ENCODE results near the gene RBM14. TPM values are rescaled to one million over a fixed set of nuclear protein-coding genes. Genes with fewer than 3 reads are reported as not detected.
"Not testable (repeated sequence)": the region's sequence is repeated elsewhere in the genome, so short reads cannot be mapped to it uniquely, and the experiment has no call there.

The RBM14 gene
- total RNA-seq, 2 experiments from 2014 or later, result 239 to 250 TPM

DNA sequence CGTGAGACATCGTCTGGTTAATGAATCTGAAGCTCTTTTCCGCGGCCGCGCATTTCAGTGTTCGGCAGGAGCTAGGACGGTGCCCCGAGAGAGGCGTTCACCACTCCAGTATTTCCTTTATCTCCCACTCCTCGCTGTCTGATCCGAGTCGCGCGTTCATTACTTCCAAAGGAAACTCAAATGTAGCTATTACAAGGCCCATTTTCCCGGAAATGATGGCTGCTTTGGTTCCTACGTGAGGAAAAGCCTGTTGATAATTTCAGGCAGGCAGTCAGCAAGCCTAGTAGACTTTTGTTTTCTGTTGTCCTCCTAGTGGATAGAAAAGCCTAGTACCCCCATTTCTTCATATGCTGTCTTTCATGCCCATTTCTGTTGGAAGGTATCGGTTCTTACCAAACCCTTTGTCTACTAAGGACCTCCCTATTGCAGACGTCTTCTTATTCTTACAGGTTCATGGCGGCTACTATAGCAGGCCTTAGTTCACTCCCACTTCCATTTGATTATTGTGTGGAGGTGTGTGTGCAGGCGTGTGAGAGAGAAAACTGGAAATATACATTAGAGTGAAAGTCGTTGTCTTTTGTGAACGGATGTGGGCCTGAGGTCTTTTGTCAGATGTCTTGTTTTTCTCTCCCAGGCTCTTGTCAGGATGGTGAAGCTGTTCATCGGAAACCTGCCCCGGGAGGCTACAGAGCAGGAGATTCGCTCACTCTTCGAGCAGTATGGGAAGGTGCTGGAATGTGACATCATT lies 22.8 kb downstream of the RBM14 start:
- POLR2A ChIA-PET, result interaction anchor here (0.8 to 15.8 kb wide), 22 partner anchors 8 to 638 kb away, joined by 3 to 511 read pairs (median 7); partner anchors contain the start of genes ACTN3, CCDC87, CCS and CTSF
- CTCF ChIA-PET, result interaction anchor here (0.8 to 5.4 kb wide), 5 partner anchors 9 to 95 kb away, joined by 3 to 47 read pairs (median 12); partner anchors contain the start of genes CCDC87, CCS, RBM14 and RBM4B
- DNase-seq, result peak in 8 of 14 experiments; percentile 7 to 75 (median 30)
- Mint-ChIP-seq H3K9me3 (no peaks in the 10 kb centered on the region), H3K27me3 (no peaks in the 10 kb centered on the region), H3K27ac (peak overlapping the region; percentile 89), H3K4me1 (ENCODE audit: low read depth) (peaks cover 80% of the 10 kb centered on the region), H3K4me3 (peak overlapping the region; percentile 97), H3K36me3 (ENCODE audit: low read depth) (peaks cover 79% of the 10 kb centered on the region)
- Histone ChIP-seq H3K4me1 (ENCODE audit: insufficient read depth, low read length) (peaks cover 67% of the 10 kb centered on the region), H3K27ac (ENCODE audit: low read depth in 1 of 2, low read length in 2 of 2) (peak overlapping the region; percentile 94), H3K9me3 (ENCODE audit: control insufficient read depth in 1 of 2, insufficient read depth in 1 of 2, low read length in 2 of 2) (no peaks in the 10 kb centered on the region), H3K4me3 (ENCODE audit: low read length) (peak overlapping the region; percentile 82), H3K36me3 (ENCODE audit: insufficient read depth, low read length) (peaks cover 49% of the 10 kb centered on the region), H3K27me3 (ENCODE audit: control insufficient read depth in 1 of 2, insufficient read depth in 2 of 2, low read length in 2 of 2) (no peaks in the 10 kb centered on the region)
- intact Hi-C loops (cut with DNase I, micrococcal nuclease), result loop anchor here in 1 of 2 experiments (2.0 kb wide), 1 partner anchor 60 kb away; no protein-coding TSS in a partner anchor
- TF ChIP-seq, protein P1, sequence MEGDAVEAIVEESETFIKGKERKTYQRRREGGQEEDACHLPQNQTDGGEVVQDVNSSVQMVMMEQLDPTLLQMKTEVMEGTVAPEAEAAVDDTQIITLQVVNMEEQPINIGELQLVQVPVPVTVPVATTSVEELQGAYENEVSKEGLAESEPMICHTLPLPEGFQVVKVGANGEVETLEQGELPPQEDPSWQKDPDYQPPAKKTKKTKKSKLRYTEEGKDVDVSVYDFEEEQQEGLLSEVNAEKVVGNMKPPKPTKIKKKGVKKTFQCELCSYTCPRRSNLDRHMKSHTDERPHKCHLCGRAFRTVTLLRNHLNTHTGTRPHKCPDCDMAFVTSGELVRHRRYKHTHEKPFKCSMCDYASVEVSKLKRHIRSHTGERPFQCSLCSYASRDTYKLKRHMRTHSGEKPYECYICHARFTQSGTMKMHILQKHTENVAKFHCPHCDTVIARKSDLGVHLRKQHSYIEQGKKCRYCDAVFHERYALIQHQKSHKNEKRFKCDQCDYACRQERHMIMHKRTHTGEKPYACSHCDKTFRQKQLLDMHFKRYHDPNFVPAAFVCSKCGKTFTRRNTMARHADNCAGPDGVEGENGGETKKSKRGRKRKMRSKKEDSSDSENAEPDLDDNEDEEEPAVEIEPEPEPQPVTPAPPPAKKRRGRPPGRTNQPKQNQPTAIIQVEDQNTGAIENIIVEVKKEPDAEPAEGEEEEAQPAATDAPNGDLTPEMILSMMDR (IDR thresholded peaks at IDR 0.05), result no peak
- peak; percentile 6 for ATAC-seq (ENCODE audit: poor library complexity)

DNA sequence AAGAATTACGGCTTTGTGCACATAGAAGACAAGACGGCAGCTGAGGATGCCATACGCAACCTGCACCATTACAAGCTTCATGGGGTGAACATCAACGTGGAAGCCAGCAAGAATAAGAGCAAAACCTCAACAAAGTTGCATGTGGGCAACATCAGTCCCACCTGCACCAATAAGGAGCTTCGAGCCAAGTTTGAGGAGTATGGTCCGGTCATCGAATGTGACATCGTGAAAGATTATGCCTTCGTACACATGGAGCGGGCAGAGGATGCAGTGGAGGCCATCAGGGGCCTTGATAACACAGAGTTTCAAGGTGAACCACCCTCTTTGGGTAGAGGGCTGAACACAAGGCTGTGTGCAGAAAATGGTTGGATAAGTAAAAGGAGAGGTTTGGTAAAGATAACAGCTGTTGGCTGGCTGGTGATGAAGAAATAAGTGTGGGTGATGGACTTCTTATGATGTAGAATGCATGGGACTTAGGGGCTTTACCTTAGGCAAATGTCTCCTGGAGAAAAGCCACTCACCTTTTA lies 23.4 kb downstream of the RBM14 start:
- not testable (repeated sequence) for ATAC-seq (ENCODE audit: poor library complexity); H3K9me3 ChIP-seq (ENCODE audit: control insufficient read depth in 1 of 2, insufficient read depth in 1 of 2, low read length in 2 of 2); DNase-seq; H3K27me3 ChIP-seq (ENCODE audit: control insufficient read depth in 1 of 2, insufficient read depth in 2 of 2, low read length in 2 of 2); H3K27me3 Mint-ChIP-seq; H3K9me3 Mint-ChIP-seq
- Mint-ChIP-seq H3K4me3 (peak overlapping the region; percentile 97), H3K36me3 (ENCODE audit: low read depth) (peaks cover 79% of the 10 kb centered on the region), H3K4me1 (ENCODE audit: low read depth) (peaks cover 81% of the 10 kb centered on the region), H3K27ac (peak overlapping the region; percentile 89)
- ChIA-PET CTCF (interaction anchor here (1.1 to 5.4 kb wide), 3 partner anchors 21 to 96 kb away, joined by 3 to 47 read pairs (median 32); partner anchors contain the start of genes RBM14 and RBM4B), POLR2A (interaction anchor here (1.5 to 15.8 kb wide), 10 partner anchors 9 to 203 kb away, joined by 5 to 511 read pairs (median 18); partner anchors contain the start of genes ACTN3, CCDC87, CCS and RBM14)
- Histone ChIP-seq H3K27ac (ENCODE audit: low read depth in 1 of 2, low read length in 2 of 2) (peak overlapping the region; percentile 3 to 26), H3K4me3 (ENCODE audit: low read length) (peak overlapping the region; percentile 82), H3K4me1 (ENCODE audit: insufficient read depth, low read length) (peaks cover 72% of the 10 kb centered on the region), H3K36me3 (ENCODE audit: insufficient read depth, low read length) (peaks cover 52% of the 10 kb centered on the region)
- intact Hi-C loops (cut with DNase I, micrococcal nuclease), result loop anchor here (2.0 kb wide), 2 partner anchors 15 to 61 kb away; no protein-coding TSS in a partner anchor

DNA sequence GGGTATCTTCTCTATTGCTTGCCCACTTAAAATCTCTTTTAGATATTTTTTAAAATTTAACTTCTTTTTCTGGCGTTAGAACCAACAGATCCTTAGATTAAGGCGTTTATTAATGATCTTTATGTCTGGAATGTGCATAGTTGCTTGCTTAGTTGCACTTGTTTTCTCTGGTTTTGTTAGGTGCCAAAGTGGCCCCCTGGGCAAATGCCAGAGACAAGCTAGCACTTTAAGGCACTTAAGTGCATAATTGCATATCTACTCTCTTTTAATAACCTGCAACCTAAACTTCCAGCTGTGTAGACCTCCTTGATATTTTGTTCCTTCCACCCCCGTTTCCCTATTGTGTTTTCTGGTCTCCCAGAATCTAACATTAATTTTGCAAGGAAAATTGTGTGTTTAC lies 25.4 kb downstream of the RBM14 start:
- no peaks in the 10 kb centered on the region for H3K9me3 Mint-ChIP-seq
- H3K4me1 Mint-ChIP-seq (ENCODE audit: low read depth), result peaks cover 94% of the 10 kb centered on the region
- H3K4me3 Mint-ChIP-seq, result peak overlapping the region; percentile 97
- H3K36me3 ChIP-seq (ENCODE audit: insufficient read depth, low read length), result peaks cover 72% of the 10 kb centered on the region
- H3K9me3 ChIP-seq (ENCODE audit: control insufficient read depth in 1 of 2, insufficient read depth in 1 of 2, low read length in 2 of 2), result no peaks in the 10 kb centered on the region
- CTCF ChIA-PET, result interaction anchor here (5.1 kb wide), 1 partner anchor 36 kb away, joined by 32 read pairs; the partner anchor contains the start of gene RBM4B
- POLR2A ChIA-PET, result interaction anchor here (1.9 to 15.8 kb wide), 3 partner anchors 18 to 46 kb away, joined by 5 to 511 read pairs (median 8); partner anchors contain the start of genes RBM14 and RBM4B
- no peak overlapping the region for H3K27ac ChIP-seq (ENCODE audit: low read depth in 1 of 2, low read length in 2 of 2)
- intact Hi-C loops (cut with DNase I, micrococcal nuclease), result loop anchor here in 1 of 2 experiments (2.0 kb wide), 1 partner anchor 13 kb away; no protein-coding TSS in a partner anchor
- peak overlapping the region; percentile 89 for H3K27ac Mint-ChIP-seq
- TF ChIP-seq, protein P1 (IDR thresholded peaks at IDR 0.05), result no peak
- H3K27me3 ChIP-seq (ENCODE audit: control insufficient read depth in 1 of 2, insufficient read depth in 2 of 2, low read length in 2 of 2), result no peaks in the 10 kb centered on the region
- ATAC-seq (ENCODE audit: poor library complexity) (no peak), DNase-seq (no peak)
- peak overlapping the region; percentile 82 for H3K4me3 ChIP-seq (ENCODE audit: low read length)
- H3K4me1 ChIP-seq (ENCODE audit: insufficient read depth, low read length), result peaks cover 83% of the 10 kb centered on the region
- H3K27me3 Mint-ChIP-seq, result no peaks in the 10 kb centered on the region
- H3K36me3 Mint-ChIP-seq (ENCODE audit: low read depth), result peaks cover 92% of the 10 kb centered on the region

All from CD4-positive, alpha-beta T cell (primary cell).